Measurements from ENCODE around the gene CHIT1.

CHIT1 gene

GRCh38 chr1:203189951-203190352 is 39.5 kb downstream of the CHIT1 start:
- no peak for DNase-seq (ENCODE audit: low read depth in 2 of 2)

DNA sequence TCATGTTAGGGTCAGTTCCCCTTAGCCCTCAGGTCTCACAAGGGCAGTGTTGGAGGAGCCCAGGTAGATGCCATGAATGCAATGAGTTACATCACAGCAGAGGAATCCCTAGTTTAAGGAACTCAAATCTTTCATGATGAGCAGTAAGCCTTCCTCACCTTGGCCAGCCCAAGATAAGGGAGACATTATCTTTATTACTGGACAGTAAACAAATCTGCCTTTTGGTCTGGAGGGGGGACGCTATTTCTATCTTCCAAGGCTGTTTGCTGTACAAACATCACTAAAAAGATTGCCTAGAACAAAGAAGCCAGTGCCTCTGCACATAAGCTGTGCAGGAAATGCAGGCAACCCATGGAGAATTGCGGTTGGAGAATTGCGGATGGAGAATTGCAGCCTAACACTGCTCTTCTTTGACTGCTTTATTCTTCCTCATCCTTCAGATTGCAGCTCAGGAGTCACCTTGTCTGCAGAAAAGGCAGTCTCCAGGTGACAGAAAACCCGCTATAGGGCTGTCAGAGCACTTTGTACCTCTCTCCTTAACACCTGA is 40.7 kb downstream of the CHIT1 start:
- DNase-seq (ENCODE audit: low read depth in 2 of 2) = no peak

- no peak for DNase-seq (ENCODE audit: low read depth in 2 of 2)
Measured at GRCh38 chr1:203187689-203188264, 41.7 kb downstream of the CHIT1 start.

DNA sequence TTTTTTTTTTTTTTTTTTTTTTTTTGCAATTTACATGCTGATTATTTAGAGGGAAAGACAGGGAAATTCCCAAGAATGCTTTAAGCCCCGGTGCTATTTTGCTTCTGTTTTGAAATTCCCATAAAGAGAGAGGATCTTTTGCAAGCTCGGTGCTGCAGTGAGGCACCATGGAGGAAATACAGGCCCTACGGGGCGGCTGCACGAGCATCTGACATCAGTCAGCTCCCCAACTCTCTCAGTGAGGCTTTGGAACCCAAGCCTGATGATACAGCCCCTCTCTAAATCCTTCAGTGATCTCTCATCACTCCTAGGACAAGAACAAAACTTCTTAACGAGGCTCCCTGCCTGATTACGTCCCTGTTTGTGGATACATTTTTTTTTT is 42.2 kb downstream of the CHIT1 start:
- DNase-seq (ENCODE audit: low read depth in 2 of 2) = no peak

DNA sequence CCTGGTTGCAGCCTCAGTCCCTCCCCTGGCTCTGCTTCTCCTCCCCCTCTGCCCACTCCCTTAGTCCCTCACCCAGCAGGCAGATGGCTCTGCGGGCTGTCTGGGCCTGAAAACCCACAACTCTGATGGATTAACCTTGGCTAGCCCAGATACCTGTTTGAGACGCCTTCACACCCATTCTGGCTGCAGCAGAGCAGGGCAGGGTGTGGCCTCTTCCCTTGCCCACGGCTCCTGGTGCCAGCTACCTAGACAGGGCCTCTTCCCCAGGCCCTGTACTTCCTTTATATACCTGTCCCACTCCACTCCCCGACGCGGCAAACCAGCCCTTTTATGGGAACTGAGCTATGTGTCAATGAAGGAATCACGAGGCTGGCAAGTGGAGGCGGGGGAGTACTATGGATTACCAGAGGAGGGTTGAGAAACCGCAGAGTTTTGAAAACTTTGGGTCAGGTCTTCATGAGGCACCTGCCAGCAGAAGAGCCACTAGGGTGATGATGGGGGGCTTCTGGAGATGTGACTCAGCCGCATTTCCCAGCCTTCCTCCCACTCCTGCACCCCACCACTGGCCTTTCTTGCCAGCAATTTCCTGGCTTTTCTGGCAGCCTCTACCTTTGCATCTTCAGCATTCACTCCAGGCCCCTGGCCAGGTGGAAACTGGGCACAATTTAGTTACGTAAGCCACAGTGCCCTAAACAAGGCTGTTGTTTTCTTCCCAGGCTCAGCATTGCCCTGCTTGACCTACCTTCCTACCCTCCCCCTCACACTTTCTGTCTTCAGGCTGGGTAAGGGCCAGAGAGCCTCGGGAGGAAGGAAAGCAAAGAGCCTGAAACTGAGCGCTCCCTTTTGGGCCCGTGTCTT is 42.8 kb downstream of the CHIT1 start, which contains the start of gene CHI3L1:
TSS of gene CHI3L1 (minus strand) at position 259 of the 858 bp plus-strand sequence. CDS start at position 178, 81 bp downstream.
- no peak for DNase-seq (ENCODE audit: low read depth in 2 of 2)

DNA sequence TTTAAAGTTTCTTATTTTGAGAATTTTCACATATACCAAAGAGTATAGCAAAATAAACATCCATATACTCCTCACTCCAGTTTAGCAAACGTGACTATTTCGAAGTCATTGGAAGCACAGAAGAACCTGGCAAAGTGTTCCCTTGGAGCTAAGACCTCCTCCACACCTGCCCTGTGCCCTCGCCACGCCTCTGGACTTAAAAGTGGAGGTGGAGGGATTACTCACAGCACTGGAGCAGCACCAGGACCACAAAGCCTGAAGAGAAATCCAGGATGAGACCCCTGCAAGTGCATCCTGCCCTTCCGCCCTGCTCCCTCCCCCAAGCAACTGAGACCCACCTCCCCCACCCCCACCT is 43.4 kb downstream of the CHIT1 start:
- DNase-seq (ENCODE audit: low read depth in 2 of 2) = no peak

DNA sequence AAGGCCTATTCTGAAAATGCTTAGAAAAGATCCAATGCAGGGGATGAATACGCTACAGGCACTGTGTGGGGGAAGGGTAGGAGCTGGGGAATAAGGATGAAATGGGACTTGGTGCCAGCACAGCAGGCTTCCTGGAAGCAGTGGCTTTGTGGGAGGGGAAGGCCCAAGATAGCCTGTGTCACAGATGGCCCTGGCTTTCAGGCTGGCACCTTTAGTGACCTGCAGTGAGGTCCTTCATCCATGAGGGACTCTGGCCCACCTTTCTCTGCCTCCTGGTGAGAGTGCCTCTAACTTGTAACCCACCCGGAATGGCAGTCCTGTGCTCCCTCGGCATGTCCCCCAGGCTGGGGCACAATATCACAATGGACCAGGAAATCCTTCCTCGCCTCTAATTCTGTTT is 43.9 kb downstream of the CHIT1 start:
- no peak for DNase-seq (ENCODE audit: low read depth in 2 of 2)

GRCh38 chr1:203185061-203185461 is 44.4 kb downstream of the CHIT1 start:
- DNase-seq (ENCODE audit: low read depth in 2 of 2) = no peak

- no peak for DNase-seq (ENCODE audit: low read depth in 2 of 2)
Measured at GRCh38 chr1:203184467-203184866, 45.0 kb downstream of the CHIT1 start.

- DNase-seq (ENCODE audit: low read depth in 2 of 2) = no peak
Measured at GRCh38 chr1:203183828-203184227, 45.6 kb downstream of the CHIT1 start.

GRCh38 chr1:203182387-203182953 is 47.0 kb downstream of the CHIT1 start:
- no peak for DNase-seq (ENCODE audit: low read depth in 2 of 2)

GRCh38 chr1:203181586-203182386 is 47.7 kb downstream of the CHIT1 start:
- DNase-seq (ENCODE audit: low read depth in 2 of 2) = no peak

GRCh38 chr1:203180611-203181330 is 48.7 kb downstream of the CHIT1 start:
- no peak for DNase-seq (ENCODE audit: low read depth in 2 of 2)

GRCh38 chr1:203179667-203180005 is 49.8 kb downstream of the CHIT1 start:
- DNase-seq (ENCODE audit: low read depth in 2 of 2) = no peak

- DNase-seq (ENCODE audit: low read depth in 2 of 2) = no peak
Measured at GRCh38 chr1:203178821-203179666, 50.4 kb downstream of the CHIT1 start.

DNA sequence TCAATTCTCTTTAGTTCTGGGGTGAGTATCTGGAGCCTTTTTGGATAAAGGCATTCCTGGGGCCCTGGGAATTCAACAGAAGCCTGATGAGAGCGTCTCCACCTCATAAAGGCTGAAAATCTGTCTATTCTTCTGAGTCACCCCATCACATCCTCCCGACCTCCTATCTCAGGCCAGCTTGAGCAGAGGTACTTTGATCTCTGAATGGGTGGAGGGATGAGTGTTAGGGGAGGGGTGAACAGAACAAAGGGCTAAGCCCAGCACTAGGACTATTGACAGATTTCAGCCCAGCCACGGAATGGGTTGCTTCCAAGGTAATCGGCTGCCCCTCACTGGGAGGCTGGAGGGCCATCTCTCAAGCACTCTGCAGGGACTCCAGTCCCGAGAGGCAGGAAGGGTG is 51.4 kb downstream of the CHIT1 start:
- no peak for DNase-seq (ENCODE audit: low read depth in 2 of 2)

GRCh38 chr1:203177470-203178039 is 51.9 kb downstream of the CHIT1 start:
- DNase-seq (ENCODE audit: low read depth in 2 of 2) = no peak

- DNase-seq (ENCODE audit: low read depth in 2 of 2) = no peak
Measured at GRCh38 chr1:203177036-203177405, 52.5 kb downstream of the CHIT1 start.

- no peak for DNase-seq (ENCODE audit: low read depth in 2 of 2)
Measured at GRCh38 chr1:203176273-203177035, 53.0 kb downstream of the CHIT1 start.

Data from stimulated activated CD8-positive, alpha-beta memory T cell treated with anti-CD3 and anti-CD28 coated beads, Interleukin-7, amount 100 ng/mL, for 1 hour (primary cell).